HG03060 (cell line): ENCODE measurements around the gene NCL.
"Not testable (repeated sequence)": the region's sequence is repeated elsewhere in the genome, so short reads cannot be mapped to it uniquely, and the experiment has no call there.

ENCODE experiments used
- ATAC-seq: cut with Tn5 transposase; IDR thresholded peaks from one replicate; pipeline ENCODE4 v1.9.1; 2021; ENCODE audit warnings: low read depth, moderate number of reproducible peaks; ENCODE audit not compliant: unreplicated experiment

The NCL gene

DNA sequence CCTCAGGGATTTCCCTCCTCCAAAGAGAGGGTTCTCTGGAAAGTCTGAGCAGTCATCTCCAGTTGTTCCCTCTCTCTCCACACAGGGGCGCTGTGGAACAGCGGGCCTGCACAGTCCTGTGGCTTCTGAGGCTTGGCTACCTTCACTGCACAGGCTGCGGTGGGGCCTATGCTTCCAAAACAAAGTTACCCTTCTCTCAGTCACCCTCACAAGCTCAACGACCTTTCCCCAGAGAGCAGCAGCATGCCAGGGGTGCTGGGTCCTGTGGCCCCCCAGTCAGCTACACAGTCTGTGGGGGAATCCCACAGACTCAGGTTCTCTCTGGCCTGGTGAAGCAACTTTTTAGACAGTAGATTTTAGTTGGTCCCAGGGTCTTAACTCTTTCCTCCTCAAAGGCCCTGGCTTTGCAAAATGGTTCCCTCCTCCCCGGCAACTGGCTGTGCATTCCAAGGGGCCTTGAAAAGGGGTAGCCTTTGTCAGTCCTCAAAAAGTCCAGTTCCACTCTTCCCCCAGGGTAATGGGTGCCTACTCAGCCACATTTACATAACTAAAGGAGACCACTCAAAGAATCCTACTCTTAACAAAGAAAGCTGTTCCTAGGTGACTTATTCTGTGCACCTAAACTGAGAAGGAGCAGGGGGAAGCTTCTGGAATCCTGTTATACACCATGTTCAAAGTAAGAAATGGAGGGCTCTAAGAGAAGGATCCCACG is 53.8 kb downstream of the NCL start:
- ATAC-seq, result no peak

GRCh38 chr2:231409776-231410175 is 54.5 kb downstream of the NCL start:
- ATAC-seq, result no peak

- ATAC-seq, result not testable (repeated sequence)
These were observed 56.0 kb downstream of the NCL start for GRCh38 chr2:231408304-231408703.

DNA sequence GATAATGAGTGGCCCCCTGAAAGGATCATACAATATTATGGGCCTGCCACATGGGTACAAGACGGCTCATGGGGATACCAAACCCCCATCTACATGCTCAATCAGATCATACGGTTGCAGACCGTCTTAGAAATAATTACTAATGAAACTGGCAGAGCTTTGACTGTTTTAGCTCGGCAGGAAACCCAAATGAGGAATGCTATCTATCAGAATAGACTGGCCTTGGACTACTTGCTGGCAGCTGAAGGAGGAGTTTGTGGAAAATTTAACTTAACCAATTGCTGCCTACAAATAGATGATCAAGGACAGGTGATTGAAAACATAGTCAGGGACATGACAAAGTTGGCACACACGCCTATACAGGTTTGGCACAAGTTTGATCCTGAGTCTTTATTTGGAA is 56.6 kb downstream of the NCL start:
- ATAC-seq, result not testable (repeated sequence)

- ATAC-seq, result not testable (repeated sequence)
These were observed 58.5 kb downstream of the NCL start for GRCh38 chr2:231405601-231406367.

GRCh38 chr2:231404183-231404578 is 60.1 kb downstream of the NCL start:
- ATAC-seq, result not testable (repeated sequence)
